ELF-1 (cell line): ENCODE results near the gene HMCES.
A peak's percentile ranks its signal among the peaks of the same experiment; 100 is the strongest.
"Not testable (repeated sequence)": the region's sequence is repeated elsewhere in the genome, so short reads cannot be mapped to it uniquely, and the experiment has no call there.

Experiments used
- DNase-seq: peaks from one replicate; pipeline ENCODE4 v3.0.0-alpha.2; 2016; ENCODE audit warnings: low read depth, low spot score

HMCES gene

GRCh38 chr3:129320825-129321487 is 42.3 kb downstream of the HMCES start:
- no peak for DNase-seq

DNA sequence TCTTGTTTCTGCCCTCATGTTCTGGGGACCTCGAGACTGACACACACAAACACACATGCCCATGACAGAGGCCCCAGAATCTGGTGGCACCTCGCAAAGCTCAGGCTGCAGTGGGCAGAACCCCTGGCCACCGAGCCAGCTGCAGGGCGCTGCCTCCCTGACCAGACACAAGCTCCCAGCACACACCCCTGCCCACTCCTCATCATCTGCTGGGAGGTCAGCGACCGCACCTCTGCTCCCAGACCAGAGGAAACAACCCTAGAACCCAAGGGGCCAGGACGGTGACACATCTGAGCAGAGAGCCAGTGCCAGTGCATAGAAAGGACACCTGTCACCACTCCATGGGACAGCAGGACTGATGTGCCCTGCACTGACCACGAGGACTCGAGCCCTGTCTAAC is 43.2 kb downstream of the HMCES start:
- DNase-seq, result no peak

GRCh38 chr3:129323651-129324294 is 45.1 kb downstream of the HMCES start:
- no peak for DNase-seq

GRCh38 chr3:129324855-129325254 is 46.2 kb downstream of the HMCES start:
- DNase-seq, result no peak

DNA sequence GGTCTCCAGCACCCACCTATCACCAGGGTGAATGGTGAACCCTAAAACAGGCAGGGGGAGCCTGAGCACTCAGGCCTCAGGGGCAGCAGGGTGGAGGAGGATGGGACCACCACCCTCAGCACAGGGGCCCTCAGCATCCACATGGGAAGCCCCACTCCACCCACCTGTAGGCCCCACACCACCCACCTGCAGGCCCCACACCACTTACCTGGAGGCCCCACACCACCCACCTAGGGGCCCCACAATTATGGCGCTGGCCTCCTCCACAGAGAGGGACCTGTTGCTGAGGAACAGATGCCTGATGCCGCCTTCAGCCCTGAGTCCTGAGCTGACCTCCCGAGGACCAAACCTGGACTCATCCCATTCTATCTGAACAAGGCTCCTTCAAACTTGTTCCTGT is 46.7 kb downstream of the HMCES start:
- DNase-seq, result no peak

- no peak for DNase-seq
Observed at GRCh38 chr3:129326138-129326537, 47.5 kb downstream of the HMCES start.

DNA sequence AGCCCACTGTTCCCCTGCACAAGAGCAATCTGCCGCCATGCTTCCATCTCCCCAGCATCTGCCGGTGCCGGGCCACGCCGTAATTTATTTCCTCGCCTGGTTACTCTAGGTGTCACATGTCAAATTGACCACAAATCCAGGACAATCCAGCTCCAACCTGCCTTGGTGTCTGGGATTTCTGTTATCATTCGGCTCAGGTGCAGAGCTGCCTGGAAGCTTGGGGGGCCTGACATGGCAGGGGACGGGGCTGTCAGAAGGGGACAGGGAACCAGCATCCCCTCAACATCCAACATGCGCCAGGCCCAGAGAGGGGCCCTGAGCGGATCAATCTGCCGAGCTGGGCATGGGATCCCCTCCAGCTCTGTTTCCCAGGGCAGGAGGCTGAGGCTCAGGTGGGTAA is 47.9 kb downstream of the HMCES start:
- DNase-seq, result no peak

- DNase-seq, result no peak
Observed at GRCh38 chr3:129327510-129327909, 48.8 kb downstream of the HMCES start.

GRCh38 chr3:129329858-129330257 is 51.2 kb downstream of the HMCES start:
- DNase-seq, result no peak

DNA sequence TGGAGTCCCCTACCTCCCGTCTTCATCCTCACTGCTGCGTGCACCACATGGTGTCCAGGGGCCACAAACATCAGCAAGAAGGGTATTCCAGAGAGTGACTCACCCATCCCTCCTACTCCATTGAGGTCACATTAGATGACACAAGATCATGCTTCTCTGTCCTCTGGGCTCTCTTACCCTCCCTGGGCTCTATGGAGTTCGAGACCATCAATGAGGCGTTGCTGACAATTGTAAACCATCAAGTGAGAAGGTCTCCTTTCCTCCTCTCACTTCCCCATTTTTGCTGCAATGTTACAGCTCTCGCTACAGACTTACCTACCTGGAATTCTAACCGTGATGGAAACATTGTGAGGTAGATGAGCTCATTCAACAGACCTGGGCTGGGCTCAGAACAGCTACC is 51.7 kb downstream of the HMCES start:
- DNase-seq, result no peak

DNA sequence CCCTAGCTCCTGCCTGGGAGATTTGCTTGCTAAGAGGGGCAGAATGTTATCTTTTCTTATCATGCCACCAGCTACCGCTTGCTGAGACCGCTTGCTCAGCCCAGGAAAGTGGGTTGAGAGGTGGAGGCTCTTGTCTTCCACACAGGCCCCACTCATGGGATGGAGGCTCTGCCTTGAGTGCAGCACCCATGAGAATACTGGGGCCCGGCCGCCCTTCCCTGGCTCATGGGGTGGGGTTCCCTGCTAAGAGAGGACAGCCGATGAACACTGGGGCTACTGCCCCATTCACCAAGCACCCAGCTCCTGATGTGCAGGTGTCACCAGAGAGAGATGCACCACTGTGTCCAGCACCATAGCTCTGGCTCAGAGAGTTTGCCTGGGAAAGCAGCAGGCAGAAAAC is 55.2 kb downstream of the HMCES start:
- no peak for DNase-seq

DNA sequence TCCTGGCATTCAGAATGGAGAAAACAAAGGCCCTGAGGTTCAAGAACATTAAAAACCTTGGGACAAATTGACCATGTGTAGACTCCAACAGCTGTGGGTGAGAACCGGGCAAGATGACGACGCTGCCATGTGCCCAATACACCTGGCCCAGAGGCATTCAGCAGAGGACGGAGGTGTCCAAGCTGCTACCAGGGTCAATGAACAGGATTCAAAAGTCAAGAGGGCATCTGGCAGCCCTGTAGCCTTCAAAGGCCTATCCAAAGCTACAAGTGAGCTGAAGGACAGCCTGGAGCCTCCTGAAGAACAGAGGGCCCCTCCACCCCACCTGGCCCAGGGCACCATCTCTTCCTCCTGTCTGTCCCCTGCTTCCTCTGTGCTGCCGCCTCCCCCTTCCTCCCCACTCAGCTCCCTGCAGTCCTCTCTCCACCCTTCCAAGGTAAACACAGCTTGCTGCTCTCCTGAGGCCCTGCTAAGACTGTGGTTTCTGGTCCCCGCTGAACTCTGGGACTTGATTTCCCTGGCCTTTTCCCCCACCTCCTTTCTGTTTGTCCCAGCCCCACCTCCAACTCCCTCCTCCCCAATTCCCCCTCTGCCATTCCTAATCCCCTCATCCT is 57.5 kb downstream of the HMCES start:
- no peak for DNase-seq

DNA sequence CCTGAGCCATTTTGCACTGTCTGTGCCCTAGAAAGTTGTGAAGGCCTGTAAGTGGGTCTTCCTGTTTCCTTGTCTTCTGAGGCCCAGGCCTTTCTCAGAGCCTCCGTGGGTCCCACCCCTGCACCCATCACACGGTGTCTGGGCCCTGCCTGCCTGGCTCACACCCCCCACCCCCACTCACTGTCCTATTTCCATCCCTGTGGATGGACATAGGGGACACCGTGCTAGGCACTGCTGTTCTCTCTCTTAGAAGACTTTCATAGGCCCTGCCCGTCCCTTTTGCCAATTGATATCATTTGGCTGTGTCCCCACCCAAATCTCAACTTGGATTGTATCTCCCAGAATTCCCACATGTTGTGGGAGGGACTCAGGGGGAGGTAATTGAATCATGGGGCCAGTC is 59.0 kb downstream of the HMCES start:
- not testable (repeated sequence) for DNase-seq

DNA sequence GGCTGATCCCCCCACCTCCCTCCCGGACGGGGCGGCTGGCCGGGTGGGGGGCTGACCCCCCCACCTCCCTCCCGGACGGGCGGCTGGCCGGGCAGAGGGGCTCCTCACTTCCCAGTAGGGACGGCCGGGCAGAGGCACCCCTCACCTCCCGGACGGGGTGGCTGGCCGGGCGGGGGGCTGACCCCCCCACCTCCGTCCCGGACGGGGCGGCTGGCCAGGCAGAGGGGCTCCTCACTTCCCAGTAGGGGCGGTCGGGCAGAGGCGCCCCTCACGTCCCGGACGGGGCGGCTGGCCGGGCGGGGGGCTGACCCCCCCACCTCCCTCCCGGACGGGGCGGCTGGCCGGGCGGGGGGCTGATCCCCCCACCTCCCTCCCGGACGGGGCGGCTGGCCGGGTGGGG is 60.5 kb downstream of the HMCES start:
- not testable (repeated sequence) for DNase-seq

DNA sequence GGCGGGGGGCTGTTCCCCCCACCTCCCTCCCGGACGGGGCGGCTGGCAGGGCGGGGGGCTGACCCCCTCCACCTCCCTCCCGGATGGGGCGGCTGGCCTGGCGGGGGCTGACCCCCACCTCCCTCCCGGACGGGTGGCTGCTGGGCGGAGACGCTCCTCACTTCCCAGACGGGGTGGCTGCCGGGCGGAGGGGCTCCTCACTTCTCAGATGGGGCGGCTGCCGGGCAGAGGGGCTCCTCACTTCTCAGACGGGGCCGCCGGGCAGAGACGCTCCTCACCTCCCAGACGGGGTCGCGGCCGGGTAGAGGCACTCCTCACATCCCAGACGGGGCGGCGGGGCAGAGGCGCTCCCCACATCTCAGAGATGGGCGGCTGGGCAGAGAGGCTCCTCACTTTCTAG is 61.2 kb downstream of the HMCES start:
- DNase-seq, result not testable (repeated sequence)

GRCh38 chr3:129341331-129342141 is 62.9 kb downstream of the HMCES start:
- DNase-seq, result no peak

GRCh38 chr3:129343643-129344360 is 65.1 kb downstream of the HMCES start:
- peak; percentile 79 for DNase-seq

DNA sequence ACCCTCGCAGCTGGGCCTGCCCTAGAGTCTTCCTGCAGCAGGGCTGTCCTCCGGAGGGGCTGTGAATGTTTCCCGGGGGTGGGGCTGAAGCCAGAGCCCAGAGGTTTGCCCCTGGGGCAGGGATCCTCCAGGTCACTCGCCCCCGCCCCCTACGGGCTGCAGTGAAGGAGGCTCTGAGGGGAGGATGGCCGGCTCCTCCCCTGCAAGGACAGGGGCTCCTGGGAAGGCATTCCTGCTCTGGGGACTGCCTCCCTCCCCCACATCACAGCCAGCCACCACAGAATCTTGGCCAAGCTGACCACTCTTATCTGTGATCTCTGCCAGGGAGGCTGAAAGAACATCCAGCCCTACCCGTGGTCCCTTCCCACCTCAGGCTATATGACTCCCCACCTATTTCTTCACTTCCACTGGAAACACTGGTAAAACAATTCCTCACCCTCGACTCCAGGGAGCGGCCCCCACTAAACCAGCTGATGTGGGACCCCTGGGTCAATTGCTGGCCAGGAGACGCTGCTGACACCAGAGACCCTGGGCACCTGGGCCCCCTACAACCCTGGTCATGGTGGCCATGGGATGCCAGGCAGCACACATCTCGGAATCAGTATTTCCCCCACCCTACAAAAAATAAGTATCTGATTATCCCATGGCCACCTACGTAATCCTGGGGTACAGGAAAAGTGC is 66.0 kb downstream of the HMCES start:
- DNase-seq, result peak; percentile 89

- DNase-seq, result no peak
Observed at GRCh38 chr3:129345281-129345680, 66.6 kb downstream of the HMCES start.

DNA sequence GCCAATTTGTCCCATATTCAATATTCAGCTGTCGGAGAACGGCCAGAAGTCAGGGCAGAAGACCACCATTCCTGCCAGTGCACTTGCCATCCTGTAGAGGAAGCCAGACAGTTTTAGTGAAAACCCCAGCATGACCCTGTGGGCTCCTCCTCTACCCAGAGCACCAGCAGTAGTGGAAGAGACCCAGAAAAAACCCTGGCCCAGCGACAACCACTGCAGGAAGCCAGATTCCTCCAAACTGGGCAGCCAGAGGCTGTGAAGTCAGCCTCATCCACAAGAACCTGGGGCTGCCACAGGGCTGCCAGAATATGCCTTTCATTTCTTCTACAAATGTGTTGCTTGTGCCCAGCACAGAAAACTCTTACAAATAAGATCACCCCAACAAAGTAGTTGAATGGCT is 67.3 kb downstream of the HMCES start:
- no peak for DNase-seq
